Measurements from ENCODE around the gene SCARB1.

SCARB1 gene

DNA sequence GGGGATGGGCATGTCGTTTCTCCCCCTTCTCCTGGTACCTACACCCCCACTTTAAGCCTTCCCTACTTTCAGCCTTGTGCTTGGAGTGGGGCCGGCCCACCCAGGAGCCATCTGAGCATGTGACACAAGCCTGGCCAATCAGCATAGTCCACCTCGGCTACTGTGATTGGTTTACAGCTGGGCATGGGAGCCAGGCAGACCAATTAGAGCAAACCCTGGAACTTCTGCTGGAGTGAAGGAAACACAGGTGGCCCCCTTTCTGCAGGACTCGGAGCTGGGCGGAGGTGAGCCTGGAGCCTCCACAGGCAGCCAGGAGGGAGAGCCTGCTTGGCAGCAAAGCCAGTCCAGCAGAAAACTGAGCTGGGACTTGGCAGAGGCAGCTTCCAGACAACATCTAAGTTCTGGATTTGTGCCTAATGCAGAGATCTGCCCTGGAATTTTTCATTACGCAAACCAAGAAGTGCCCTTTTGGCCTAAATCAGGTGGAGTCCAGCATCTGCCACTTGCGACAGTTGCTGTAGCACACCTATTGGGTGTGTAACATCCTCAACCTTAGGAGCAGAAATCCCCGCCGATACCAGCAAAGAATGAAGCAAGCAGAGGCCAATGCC lies 59.5 kb downstream of the SCARB1 start:
- no peak for DNase-seq (ENCODE audit: low read depth in 3 of 3, low spot score in 1 of 3)

DNA sequence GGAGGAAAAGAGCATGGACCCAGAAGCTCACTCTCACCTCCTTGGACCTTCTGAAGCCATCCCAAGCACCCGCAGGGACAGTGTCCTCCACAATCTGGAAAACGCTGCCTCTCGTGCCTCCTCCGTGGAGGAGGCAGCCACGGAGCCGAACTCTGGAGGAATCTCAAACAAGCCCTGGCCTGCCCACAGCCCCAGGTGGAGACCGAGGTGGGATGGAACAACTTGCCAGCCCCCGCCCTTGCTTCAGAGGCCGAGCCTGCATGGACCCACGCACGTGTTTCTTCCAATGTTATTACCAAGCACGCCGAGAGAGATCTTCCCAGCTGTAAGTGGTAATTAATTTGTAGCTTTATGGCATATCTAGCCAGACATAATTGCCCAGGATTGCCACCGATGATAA lies 61.3 kb downstream of the SCARB1 start:
- DNase-seq (ENCODE audit: low read depth in 3 of 3, low spot score in 1 of 3): no peak

DNA sequence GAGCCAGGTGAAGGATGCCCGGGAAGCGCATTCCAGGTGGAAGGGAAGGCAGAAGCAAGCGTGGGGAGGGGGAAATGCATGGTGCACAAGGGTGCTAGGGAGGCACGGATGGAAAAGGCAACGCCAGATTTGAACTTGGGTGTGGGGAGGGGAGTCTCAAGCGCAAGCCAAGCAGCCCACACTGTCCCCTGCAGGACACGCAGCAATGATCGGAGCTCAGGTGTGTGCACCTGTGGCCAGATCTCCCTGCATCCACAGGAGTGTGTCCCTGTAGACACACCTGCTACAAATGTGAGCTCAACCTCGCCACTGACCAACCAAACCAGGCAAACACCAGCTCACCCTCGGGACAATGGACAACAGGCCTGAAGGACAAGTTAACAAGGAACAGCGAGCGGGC lies 63.2 kb downstream of the SCARB1 start:
- no peak for DNase-seq (ENCODE audit: low read depth in 3 of 3, low spot score in 1 of 3)

DNA sequence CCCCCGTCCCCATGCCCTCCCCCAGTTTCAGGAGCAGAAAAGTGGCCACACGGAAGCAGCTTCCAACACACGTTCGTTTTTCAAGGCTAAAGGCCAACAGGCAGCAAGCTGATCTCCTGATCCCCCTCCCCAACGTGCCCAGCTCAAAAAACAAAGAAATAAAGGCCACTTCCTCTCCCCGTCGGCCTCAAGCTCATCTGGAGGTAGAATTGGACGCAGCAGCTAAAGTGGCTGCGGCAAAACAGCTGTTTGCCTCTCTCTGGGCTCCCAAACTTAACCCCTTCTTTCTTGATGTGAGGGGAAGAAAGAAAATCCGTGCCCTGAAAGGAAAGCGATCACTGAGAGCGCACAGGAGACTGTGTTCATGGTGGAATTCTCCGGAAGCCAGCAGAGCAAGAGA lies 66.3 kb downstream of the SCARB1 start:
- no peak for DNase-seq (ENCODE audit: low read depth in 3 of 3, low spot score in 1 of 3)

DNA sequence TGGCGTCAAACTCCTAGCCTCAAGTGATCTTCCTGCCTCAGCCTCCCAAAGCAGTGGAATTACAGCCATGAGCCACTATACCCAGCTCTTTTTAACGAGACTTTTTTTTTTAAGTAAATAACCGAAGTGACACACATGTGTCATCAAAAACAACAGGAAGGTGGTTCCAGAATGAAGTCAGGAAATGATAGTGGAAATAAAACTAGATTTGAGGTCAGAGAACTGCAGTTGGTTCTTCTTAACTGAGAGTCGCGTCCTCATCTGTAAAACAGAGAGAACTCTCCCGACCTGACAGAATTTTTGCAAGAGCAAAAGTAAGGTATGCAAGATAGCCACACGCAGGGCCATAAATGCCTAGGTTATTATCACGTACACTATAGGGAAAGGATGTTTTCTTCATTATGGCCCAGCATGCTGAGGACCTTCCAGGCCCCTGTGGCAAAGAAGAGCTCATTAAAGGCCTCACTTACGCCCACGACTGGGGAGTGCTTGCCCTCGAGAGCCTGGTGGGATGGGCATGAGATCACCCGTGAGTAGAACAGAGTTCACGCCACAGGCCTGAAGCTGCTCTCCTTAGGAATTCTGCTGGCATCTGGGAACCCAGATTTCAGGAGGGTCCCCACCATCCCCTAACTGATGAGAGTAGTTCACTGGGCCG lies 67.2 kb downstream of the SCARB1 start:
- DNase-seq (ENCODE audit: low read depth in 3 of 3, low spot score in 1 of 3): no peak

- DNase-seq (ENCODE audit: low read depth in 3 of 3, low spot score in 1 of 3): no peak
These were observed 68.3 kb downstream of the SCARB1 start for GRCh38 chr12:124795081-124795948.

DNA sequence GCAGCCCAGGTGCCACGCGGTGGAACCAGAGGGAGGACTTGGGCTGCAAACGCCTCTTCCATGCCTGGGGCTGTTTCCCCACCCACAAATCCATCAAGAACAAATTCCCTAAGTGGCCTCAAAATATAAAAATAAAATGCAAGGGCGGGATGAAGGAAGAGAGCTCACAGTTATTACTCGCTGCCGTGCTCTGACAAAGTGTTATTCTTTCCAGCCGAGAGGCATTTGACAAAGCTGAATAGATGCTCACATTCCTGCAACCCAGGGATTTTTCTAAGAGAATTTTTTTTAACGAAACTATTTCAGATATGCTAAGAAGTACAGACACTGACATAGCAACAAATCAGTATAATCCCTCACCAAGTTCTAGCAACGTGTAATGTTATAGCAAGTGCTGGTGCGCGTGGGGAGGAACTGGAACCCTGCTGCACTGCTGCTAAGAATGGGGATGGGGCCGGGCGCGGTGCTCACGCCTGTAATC lies 70.7 kb downstream of the SCARB1 start:
- DNase-seq (ENCODE audit: low read depth in 3 of 3, low spot score in 1 of 3): no peak

DNA sequence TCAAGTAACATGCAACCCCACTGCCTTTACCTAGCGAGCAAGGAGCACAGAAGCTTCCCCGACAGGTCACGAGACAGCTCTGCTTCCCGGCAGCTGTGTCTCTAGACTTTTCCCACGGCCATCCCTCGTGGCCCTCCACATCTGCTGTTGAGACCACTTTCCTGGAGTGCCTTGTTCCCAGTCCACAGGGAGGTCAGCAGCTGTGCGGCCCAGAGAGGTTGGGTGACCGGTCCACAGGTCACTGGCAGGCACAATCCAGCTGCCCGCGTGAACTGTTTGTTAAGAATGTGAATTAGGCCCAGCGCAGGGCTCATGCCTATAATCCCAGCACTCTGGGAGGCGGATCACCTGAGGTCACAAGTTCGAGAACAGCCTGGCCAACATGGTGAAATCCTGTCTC lies 71.5 kb downstream of the SCARB1 start:
- no peak for DNase-seq (ENCODE audit: low read depth in 3 of 3, low spot score in 1 of 3)

DNA sequence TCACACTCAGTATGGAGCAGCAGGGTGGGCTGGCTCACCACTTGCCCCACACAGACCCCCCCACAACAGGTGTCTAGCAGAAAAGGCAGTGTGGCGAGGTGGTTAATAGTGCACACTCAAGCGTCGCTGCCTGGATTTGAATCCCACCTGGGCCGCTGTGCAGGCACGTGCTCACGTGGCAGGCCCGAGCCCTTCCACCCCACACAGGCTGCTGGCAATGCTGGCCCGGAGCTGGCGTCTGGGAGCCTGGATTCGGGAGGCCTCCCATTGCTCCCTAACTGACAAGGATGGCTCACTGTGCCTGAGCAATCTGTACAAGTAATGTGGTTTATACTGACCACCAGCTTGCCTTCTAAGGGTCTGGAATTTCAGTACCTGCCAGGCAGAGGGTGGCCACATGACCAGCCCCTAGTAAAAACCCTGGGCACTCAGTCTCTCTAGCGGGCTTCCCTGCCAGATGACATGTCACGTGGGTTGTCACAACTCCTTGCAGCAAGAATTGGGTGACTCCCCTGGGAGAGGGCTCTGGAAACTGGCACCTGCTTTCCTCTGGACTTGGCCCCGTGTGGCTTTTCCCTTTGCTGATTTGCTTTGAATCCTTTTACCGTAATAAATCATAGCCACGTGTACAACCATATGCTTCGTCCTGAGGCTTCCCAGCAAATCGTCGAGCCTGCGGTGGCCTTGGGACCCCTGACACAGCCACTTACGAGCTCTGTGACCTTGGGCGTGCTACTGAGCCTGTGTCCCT lies 72.8 kb downstream of the SCARB1 start:
- DNase-seq (ENCODE audit: low read depth in 3 of 3, low spot score in 1 of 3): no peak

DNA sequence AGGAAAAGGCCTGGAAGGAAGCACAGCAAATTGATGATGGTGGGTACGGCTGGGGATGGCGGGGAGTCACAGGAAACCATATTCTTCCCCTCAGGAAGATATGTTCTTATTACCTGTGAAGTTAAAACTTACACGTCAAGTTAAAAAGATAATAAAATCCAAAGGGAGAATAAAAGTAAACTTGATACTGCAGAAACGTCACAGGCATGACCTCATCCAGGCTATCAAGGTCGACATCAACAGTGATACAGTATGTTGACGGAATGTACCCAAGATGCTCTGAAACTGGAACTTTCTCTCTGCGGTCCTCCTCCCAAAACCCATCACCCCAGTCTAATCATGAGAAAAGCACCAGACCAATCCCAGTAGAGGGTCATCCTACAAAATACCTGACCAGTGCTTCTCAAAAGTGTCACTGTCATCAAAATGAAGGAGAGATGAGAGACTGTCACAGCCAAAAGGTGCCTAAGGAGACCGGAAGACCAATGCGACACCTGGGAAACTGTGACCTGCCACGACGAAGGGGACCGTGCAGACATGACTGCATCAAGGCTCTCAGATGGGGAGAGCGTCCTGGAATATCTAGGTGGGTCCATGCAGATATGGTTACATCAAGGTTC lies 74.6 kb downstream of the SCARB1 start:
- no peak for DNase-seq (ENCODE audit: low read depth in 3 of 3, low spot score in 1 of 3)

GRCh38 chr12:124786061-124786964 lies 77.4 kb downstream of the SCARB1 start:
- DNase-seq (ENCODE audit: low read depth in 3 of 3, low spot score in 1 of 3): no peak

- no peak for DNase-seq (ENCODE audit: low read depth in 3 of 3, low spot score in 1 of 3)
These were observed 78.6 kb downstream of the SCARB1 start for GRCh38 chr12:124784871-124785572.

- no peak for DNase-seq (ENCODE audit: low read depth in 3 of 3, low spot score in 1 of 3)
These were observed 80.6 kb downstream of the SCARB1 start for GRCh38 chr12:124783087-124783486.

GRCh38 chr12:124782132-124782531 lies 81.5 kb downstream of the SCARB1 start:
- DNase-seq (ENCODE audit: low read depth in 3 of 3, low spot score in 1 of 3): no peak

GRCh38 chr12:124780752-124781685 lies 82.6 kb downstream of the SCARB1 start:
- no peak for DNase-seq (ENCODE audit: low read depth in 3 of 3, low spot score in 1 of 3)

- no peak for DNase-seq (ENCODE audit: low read depth in 3 of 3, low spot score in 1 of 3)
These were observed 83.3 kb downstream of the SCARB1 start for GRCh38 chr12:124780336-124780735.

DNA sequence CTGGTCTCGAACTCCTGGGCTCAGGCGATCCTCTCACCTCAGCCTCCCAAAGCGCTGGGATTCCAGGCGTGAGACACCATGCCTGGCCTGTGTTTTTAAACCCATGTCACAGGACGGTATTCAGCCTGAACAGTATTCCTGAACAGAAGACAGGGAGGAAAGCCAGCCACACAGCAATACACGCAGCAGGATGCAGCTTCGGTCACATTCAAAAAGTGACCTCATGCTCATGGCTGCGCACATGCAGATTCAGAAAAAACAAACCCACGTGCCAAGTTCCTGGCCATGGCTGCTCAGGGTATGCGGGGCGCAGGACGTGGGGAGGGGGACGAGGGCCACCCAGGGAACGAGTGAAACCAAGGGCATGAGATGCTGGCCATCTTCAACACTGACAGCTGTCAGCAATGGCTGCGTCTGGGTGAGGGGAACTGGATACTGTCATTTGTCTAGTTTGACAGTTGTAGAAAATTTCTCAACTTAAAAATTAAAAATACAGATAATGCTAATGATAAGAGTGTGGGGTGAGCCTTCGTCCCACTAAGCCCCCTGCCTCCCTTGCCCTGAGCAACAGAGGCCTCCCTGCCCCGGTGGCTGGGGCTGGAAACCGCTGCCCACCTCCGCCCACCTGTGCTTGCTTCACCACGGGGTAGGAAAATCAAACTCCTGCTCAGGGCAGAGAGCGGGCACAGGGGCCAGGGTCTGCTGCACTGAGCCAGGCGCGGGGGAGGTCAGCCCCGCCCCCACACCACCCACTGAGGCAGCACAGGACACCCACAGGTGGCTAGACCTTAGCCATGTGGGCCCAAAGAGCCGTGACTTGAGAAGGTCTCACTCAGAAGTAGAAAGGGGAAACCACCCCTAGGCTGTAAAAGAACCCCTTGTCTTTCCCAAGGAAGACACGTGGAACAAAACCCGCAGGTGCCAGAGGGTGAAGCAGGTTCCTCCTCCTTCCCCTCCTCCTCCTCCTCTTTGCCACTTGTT lies 84.2 kb downstream of the SCARB1 start:
- DNase-seq (ENCODE audit: low read depth in 3 of 3, low spot score in 1 of 3): no peak
